RWPE2 (cell line): ENCODE data around the gene TMEM39B.
A peak's percentile ranks its signal among the peaks of the same experiment; 100 is the strongest.
"Not testable (repeated sequence)": the region's sequence is repeated elsewhere in the genome, so short reads cannot be mapped to it uniquely, and the experiment has no call there.

ENCODE experiments used
- ATAC-seq: fragments of 200-7000 bp; cut with Tn5 transposase; 3 replicates; pipeline ENCODE4 v1.9.1; 2021; ENCODE audit warnings: low read depth
- DNase-seq: peaks from one replicate; pipeline ENCODE4 v3.0.0-alpha.2; 2020; ENCODE audit warnings: low spot score
- H3K27ac ChIP-seq: fragments of 450-650 bp; 2 replicates; pipeline ENCODE4 v1.5.1; 2017; ENCODE audit warnings: mild to moderate bottlenecking; ENCODE audit not compliant: poor library complexity, severe bottlenecking
- H3K27me3 ChIP-seq: fragments of 250-450 bp; sonication (Bioruptor Pico); 2 replicates; pipeline ENCODE4 v1.5.1; 2021; ENCODE audit warnings: mild to moderate bottlenecking, moderate library complexity; ENCODE audit not compliant: insufficient read depth, poor library complexity, severe bottlenecking
- H3K36me3 ChIP-seq: fragments of 250-450 bp; sonication (Bioruptor Pico); 2 replicates; pipeline ENCODE4 v1.5.1; 2020; ENCODE audit warnings: low read depth, mild to moderate bottlenecking, moderate library complexity
- H3K4me1 ChIP-seq: fragments of 250-450 bp; sonication (Bioruptor Pico); 2 replicates; pipeline ENCODE4 v1.5.1; 2021; ENCODE audit warnings: mild to moderate bottlenecking, moderate library complexity; ENCODE audit not compliant: insufficient read depth, poor library complexity, severe bottlenecking
- H3K4me3 ChIP-seq: fragments of 250-450 bp; sonication (Bioruptor Pico); 2 replicates; pipeline ENCODE4 v1.5.1; 2021; ENCODE audit warnings: mild to moderate bottlenecking, moderate library complexity; ENCODE audit not compliant: severe bottlenecking
- H3K9me3 ChIP-seq: fragments of 250-450 bp; sonication (Bioruptor Pico); 2 replicates; pipeline ENCODE4 v1.5.1; 2021; ENCODE audit warnings: mild to moderate bottlenecking, moderate library complexity; ENCODE audit not compliant: severe bottlenecking
- TF ChIP-seq, protein P1 (sequence below): fragments of 450-650 bp; IDR thresholded peaks from one replicate; pipeline ENCODE4 v1.5.1; 2017; ENCODE audit warnings: mild to moderate bottlenecking, moderate library complexity; ENCODE audit not compliant: poor library complexity, severe bottlenecking

Gene TMEM39B

DNA sequence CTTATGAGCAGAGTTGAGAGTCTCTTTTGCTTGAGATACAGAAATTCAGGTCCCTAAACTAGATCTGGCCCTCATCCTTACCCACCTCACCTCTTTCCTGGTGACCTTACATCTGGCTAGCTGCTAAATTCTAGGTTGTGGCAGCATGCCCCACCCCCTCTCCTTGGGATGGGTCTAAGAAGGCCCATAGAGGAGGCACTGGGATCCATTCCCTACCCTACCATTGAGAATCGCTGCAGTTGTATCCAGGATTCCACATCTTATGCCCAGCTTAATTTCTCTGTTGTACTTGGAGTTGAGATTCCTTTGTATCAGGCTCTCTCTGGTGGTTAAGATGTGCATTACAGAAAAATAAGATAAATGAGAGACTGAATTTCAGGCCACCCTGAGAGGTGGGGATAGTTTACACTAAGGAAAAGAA lies 9.5 kb upstream of the TMEM39B start:
- Histone ChIP-seq H3K4me1 (peaks cover 30% of the 10 kb centered on the region), H3K4me3 (no peak overlapping the region), H3K9me3 (no peaks in the 10 kb centered on the region), H3K36me3 (peaks cover 39% of the 10 kb centered on the region), H3K27ac (peak overlapping the region; percentile 65), H3K27me3 (no peaks in the 10 kb centered on the region)
- ATAC-seq (peak; percentile 40), DNase-seq (no peak)
- TF ChIP-seq, protein P1, sequence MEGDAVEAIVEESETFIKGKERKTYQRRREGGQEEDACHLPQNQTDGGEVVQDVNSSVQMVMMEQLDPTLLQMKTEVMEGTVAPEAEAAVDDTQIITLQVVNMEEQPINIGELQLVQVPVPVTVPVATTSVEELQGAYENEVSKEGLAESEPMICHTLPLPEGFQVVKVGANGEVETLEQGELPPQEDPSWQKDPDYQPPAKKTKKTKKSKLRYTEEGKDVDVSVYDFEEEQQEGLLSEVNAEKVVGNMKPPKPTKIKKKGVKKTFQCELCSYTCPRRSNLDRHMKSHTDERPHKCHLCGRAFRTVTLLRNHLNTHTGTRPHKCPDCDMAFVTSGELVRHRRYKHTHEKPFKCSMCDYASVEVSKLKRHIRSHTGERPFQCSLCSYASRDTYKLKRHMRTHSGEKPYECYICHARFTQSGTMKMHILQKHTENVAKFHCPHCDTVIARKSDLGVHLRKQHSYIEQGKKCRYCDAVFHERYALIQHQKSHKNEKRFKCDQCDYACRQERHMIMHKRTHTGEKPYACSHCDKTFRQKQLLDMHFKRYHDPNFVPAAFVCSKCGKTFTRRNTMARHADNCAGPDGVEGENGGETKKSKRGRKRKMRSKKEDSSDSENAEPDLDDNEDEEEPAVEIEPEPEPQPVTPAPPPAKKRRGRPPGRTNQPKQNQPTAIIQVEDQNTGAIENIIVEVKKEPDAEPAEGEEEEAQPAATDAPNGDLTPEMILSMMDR, result peak; percentile 67

DNA sequence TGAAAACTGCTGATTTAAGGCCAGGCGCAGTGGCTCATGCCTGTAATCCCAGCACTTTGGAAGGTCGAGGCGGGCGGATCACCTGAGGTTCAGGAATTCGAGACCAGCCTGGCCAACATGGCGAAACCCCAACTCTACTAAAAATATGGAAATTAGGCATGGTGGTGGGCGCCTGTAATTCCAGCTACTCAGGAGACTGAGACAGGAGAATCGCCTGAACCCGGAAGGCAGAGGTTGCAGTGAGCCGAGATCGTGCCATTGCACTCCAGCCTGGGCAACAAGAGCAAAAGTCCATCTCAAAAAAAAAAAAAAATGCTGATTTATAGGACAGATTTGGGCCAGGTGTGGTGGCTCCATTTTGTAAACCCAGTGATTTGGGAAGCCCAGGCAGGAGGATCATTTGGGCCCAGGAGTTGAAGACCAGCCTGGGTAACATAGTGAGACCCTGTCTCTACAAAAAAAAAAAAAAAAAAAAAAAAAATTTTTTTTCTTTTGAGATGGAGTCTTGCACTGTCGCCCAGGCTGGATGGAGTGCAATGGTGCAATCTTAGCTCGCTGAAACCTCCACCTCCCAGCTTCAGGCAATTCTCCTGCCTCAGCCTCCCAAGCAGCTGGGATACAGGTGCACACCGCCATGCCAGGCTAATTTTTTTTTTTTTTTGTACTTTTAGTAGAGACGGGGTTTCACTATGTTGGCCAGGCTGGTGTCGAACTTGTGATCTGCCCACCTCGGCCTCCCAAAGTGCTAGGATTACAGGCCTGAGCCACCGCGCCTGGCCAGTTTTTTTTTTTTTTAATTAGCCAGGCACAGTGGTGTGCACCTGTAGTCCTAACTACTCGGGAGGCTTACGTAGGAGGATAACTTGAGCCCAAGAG lies 6.9 kb upstream of the TMEM39B start:
- H3K9me3 ChIP-seq, H3K4me3 ChIP-seq, H3K27me3 ChIP-seq, DNase-seq, ATAC-seq: not testable (repeated sequence)
- Histone ChIP-seq H3K27ac (peak overlapping the region; percentile 81), H3K4me1 (peaks cover 30% of the 10 kb centered on the region), H3K36me3 (peaks cover 17% of the 10 kb centered on the region)

DNA sequence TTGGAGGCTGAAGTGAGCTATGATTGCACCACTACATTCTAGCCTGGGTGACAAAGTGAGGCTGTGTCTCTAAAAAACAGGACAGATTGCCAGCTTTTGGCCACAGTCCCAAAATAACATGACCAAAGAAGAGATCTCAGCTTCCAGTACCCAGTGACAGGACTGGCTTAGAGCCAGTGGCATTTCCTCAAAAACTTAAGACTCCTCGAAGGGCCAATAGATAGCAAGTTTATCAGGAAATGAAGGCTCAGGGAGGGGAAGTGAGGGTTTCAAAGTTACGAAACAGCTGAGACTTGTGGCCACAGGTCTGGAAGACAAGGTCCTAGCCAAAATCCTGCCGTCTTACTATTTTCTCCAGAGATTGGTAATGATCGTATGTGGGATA lies 6.3 kb upstream of the TMEM39B start:
- ATAC-seq, result peak; percentile 63

DNA sequence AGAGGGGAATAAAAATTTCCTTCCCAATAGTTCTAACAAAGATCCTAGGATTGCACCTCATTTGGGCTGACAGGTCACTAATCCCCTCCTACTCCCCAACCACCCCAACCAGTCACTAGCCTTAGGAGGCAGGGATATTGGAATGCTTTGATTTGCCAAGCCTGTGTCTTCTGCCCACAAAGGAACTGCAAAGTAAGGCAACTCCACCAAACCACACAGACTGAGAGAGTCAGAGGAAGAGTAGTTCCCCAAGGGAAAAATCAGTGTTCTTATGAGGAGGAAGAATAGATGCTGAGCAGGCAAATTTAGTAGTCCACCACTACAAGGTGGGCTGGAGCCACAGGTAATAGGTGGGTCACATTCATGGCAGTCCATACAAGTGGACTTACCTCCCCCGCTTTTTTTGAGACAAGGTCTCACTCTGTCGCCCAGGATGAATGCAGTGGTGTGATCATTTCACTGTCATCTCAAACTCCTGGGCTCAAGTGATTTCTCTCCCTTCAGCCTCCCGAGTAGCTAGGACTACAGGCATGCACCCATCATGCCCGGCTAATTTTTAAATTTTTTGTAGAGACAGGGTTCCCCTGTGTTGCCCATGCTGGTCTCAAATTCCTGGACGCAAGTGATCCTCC lies 3.7 kb upstream of the TMEM39B start:
- Histone ChIP-seq H3K4me3 (no peak overlapping the region), H3K36me3 (peaks cover 4% of the 10 kb centered on the region), H3K4me1 (peaks cover 19% of the 10 kb centered on the region), H3K27ac (no peak overlapping the region), H3K27me3 (no peaks in the 10 kb centered on the region), H3K9me3 (no peaks in the 10 kb centered on the region)
- TF ChIP-seq, protein P1, result no peak
- ATAC-seq, result no peak
- no peak for DNase-seq

More for the DNA sequence above, 6.3 kb upstream of the TMEM39B start:
- Histone ChIP-seq H3K27me3 (no peaks in the 10 kb centered on the region), H3K4me3 (no peak overlapping the region), H3K36me3 (peaks cover 11% of the 10 kb centered on the region), H3K9me3 (no peaks in the 10 kb centered on the region), H3K27ac (peak overlapping the region; percentile 81), H3K4me1 (peaks cover 30% of the 10 kb centered on the region)
- peak; percentile 66 for DNase-seq
- TF ChIP-seq, protein P1, result no peak

DNA sequence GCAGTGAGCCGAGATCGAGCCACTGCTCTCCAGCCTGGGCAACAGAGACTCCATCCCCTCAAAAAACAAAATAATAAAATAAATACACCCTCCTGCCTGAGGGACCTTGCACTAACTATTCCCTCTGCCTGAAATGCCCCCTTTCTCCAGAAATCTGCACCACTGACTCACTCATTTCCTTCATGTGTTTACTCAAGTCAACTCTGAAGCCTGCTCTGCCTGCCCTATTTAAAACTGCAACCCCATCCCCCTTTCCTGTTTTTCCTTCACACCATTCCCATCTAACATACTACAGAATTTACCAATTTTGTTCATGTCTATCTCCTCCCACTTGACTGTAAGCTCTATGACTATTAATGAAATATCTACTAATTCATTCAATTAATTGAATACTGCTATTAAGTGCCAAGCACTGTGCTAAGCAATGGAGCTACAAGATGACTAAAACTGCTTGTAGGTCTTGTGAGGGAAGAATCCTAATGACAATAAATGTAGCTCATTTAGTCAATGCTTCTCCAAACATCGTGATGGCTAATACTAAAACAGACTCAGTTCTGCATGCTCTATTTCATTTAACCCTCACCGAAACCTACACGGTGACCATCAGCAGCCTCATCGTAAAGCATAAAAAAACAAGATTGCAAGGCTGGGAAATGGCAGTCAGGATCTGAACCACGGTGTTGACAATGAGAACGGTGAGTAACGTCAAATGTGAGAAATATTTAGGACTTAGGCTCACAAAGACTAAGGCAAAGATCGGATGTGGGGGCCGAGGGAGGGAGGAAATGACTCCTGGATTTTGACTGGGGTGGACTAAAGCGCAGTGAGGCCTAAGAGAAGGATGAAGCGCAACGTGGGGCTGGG lies 749 bp upstream of the TMEM39B start:
- Histone ChIP-seq H3K9me3 (no peaks in the 10 kb centered on the region), H3K4me1 (peaks cover 10% of the 10 kb centered on the region), H3K27ac (peak overlapping the region; percentile 79), H3K27me3 (no peaks in the 10 kb centered on the region), H3K4me3 (peak overlapping the region; percentile 56), H3K36me3 (peaks cover 13% of the 10 kb centered on the region)
- TF ChIP-seq, protein P1, result no peak
- ATAC-seq, result peak; percentile 30
- no peak for DNase-seq
